Measurements from ENCODE around the gene UHMK1. TPM values are rescaled to one million over a fixed set of nuclear protein-coding genes. Genes with fewer than 3 reads are reported as not detected.
"Not testable (repeated sequence)": the region's sequence is repeated elsewhere in the genome, so short reads cannot be mapped to it uniquely, and the experiment has no call there.

The UHMK1 gene, protein sequence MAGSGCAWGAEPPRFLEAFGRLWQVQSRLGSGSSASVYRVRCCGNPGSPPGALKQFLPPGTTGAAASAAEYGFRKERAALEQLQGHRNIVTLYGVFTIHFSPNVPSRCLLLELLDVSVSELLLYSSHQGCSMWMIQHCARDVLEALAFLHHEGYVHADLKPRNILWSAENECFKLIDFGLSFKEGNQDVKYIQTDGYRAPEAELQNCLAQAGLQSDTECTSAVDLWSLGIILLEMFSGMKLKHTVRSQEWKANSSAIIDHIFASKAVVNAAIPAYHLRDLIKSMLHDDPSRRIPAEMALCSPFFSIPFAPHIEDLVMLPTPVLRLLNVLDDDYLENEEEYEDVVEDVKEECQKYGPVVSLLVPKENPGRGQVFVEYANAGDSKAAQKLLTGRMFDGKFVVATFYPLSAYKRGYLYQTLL
- total RNA-seq: 22.7 TPM
- long read RNA-seq, full-length matches to known transcripts: 25 of 42 reads
- long read RNA-seq, partial matches to known transcripts: 2 of 42 reads
- long read RNA-seq, other reads (novel, unspliced or antisense): 15 of 42 reads

GRCh38 chr1:162497723-162498495 is at the start of gene UHMK1:
Gene UHMK1, plus strand, starts transcription at chr1:162497818. Its CDS starts 183 bp downstream, at chr1:162498001.
- intact Hi-C loops (cut with micrococcal nuclease): no loop called here

DNA sequence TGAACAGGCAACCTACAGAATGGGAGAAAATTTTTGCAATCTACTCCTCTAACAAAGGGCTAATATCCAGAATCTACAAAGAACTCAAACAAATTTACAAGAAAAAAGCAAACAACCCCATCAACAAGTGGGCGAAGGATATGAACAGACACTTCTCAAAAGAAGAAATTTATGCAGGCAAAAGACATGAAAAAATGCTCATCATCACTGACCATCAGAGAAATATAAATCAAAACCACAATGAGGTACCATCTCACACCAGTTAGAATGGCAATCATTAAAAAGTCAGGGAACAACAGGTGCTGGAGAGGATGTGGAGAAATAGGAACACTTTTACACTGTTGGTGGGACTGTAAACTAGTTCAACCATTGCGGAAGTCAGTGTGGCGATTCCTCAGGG is 43.3 kb upstream of the UHMK1 start:
- intact Hi-C loops (cut with micrococcal nuclease); ATAC-seq; DNase-seq: not testable (repeated sequence)

More at GRCh38 chr1:162497723-162498495, at the start of gene UHMK1:
- ATAC-seq (peak; percentile 100), DNase-seq (peak; percentile 91)

DNA sequence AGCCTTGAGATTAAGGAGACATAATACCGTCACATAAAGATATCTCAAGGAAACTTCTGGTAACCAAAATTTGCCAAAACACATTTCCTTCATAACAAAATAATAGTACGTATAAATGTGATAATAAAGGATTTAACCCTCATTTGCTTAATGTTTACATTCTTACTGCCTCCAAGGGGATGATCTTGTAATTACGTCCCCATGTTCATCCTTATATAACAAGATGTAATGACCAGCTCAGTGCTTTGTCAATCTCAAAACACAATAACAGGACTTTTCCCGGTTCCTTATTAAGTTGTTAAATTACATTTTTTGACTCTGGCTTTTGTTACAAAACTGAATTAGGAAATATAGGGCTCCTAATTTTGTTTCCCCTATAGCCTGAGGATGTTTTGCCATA is 41.3 kb upstream of the UHMK1 start:
- ATAC-seq: no peak

GRCh38 chr1:162458236-162458635 is 39.4 kb upstream of the UHMK1 start:
- DNase-seq (no peak), ATAC-seq (no peak)
- intact Hi-C loops (cut with micrococcal nuclease): no loop called here

More for the DNA sequence above, 41.3 kb upstream of the UHMK1 start:
- no peak for DNase-seq
- intact Hi-C loops (cut with micrococcal nuclease): no loop called here

DNA sequence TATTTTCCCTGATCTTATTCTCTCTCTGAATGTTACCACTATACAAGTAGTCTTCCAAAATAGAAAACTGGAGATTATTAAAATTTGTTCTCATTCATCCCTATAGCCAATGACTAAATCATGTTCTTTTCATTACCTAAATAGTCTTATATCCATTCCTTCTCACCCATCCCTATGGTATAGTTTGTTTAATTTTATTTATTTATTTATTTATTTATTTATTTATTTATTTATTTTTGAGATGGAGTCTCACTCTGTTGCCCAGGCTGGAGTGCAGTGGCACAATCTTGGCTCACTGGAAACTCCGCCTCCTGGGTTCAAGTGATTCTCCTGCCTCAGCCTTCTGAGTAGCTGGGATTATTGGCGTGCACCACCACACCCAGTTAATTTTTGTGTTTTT is 35.2 kb upstream of the UHMK1 start:
- intact Hi-C loops (cut with micrococcal nuclease); ATAC-seq; DNase-seq: not testable (repeated sequence)

GRCh38 chr1:162463021-162463420 is 34.6 kb upstream of the UHMK1 start:
- ATAC-seq: no peak
- DNase-seq: no peak
- intact Hi-C loops (cut with micrococcal nuclease): no loop called here

DNA sequence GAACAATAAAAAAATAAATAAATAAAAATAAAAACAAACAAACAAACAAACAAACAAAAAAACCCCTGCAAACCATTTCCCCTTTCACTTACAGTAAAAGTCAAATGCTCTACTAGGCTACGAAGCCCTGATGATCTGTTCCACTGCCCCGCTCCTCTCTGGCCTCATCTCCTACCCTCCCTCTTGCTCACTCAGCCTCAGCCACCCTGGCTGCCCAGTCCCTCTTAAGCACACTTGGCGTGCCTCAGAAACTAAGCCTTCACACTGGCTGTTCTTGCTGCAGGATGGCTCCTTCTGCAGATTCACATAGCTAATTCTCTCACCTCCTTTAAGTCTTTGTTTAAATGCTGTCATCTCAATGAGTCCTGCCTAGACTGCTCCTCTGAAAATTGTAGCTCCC is 30.8 kb upstream of the UHMK1 start:
- ATAC-seq (no peak), DNase-seq (no peak)
- intact Hi-C loops (cut with micrococcal nuclease): no loop called here

DNA sequence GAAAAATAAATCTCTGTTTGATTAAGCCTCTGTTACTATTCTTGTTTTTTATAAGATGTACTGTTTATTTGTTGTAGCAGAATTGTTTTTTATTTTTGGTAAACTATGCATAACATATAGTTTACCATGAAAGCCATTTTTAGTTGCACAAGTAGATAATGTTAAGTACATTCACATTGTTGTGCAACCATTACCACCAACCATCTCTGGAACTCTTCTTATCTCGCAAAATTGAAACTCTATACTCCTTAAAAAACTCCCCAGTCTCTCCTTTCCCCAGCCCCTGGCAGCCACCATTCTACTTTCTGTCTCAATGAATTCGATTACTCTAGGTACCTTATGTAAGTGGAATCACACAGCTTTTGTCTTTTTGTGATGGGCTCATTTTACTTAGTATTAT is 27.4 kb upstream of the UHMK1 start:
- ATAC-seq: no peak
- intact Hi-C loops (cut with micrococcal nuclease): no loop called here
- DNase-seq: no peak

- DNase-seq (no peak), ATAC-seq (no peak)
- intact Hi-C loops (cut with micrococcal nuclease): no loop called here
Observed at GRCh38 chr1:162471290-162471853, 26.2 kb upstream of the UHMK1 start.

DNA sequence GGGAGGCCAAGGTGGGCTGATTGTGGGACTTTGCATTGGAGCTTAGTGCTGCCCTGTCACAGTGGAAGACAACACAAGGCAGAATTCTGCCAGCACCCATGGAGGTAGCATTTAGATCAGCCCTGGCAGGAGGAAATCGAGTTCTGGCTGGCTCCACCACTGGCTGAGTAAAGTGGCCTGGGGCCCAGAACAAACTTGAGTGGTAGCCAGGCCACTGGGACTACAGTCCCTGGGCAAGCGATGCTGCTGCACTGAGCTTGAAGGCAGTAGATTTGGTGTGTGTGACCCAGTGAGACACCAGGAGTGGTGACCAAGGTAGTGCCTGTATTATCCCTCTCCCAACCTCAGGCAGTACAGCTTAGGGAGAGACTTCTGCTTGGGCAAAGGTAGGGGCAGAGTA is 22.5 kb upstream of the UHMK1 start:
- DNase-seq (no peak), ATAC-seq (no peak)
- intact Hi-C loops (cut with micrococcal nuclease): no loop called here

GRCh38 chr1:162475539-162476185 is 22.0 kb upstream of the UHMK1 start:
- ATAC-seq: no peak
- intact Hi-C loops (cut with micrococcal nuclease): no loop called here
- DNase-seq: no peak

GRCh38 chr1:162476620-162477019 is 21.0 kb upstream of the UHMK1 start:
- intact Hi-C loops (cut with micrococcal nuclease): no loop called here
- ATAC-seq: no peak

GRCh38 chr1:162485236-162485635 is 12.4 kb upstream of the UHMK1 start:
- intact Hi-C loops (cut with micrococcal nuclease): no loop called here
- no peak for DNase-seq

More at GRCh38 chr1:162476620-162477019, 21.0 kb upstream of the UHMK1 start:
- DNase-seq: no peak

GRCh38 chr1:162487241-162487640 is 10.4 kb upstream of the UHMK1 start:
- ATAC-seq: no peak

More at GRCh38 chr1:162485236-162485635, 12.4 kb upstream of the UHMK1 start:
- ATAC-seq: no peak

DNA sequence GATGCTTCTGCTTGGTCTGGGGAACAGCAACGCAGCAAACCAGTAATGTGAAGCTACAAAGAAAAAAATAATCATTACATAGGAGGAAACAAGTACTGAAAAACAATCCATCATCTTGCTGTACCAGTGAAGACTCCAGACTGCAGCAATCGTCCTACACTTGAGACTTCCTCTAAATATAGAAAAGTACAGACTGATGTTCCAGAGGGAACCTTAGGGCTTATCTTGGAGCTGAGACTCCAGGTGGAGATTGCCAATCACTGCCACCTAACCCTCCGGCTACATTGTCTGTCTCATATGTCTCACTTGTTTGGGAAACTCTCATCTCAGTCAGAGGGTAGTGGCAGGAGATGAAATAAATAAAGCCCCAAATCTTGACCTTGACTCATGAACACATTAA is 9.4 kb upstream of the UHMK1 start:
- intact Hi-C loops (cut with micrococcal nuclease): no loop called here
- DNase-seq: no peak
- ATAC-seq: no peak

More at GRCh38 chr1:162487241-162487640, 10.4 kb upstream of the UHMK1 start:
- intact Hi-C loops (cut with micrococcal nuclease): no loop called here
- DNase-seq: no peak

- DNase-seq; intact Hi-C loops (cut with micrococcal nuclease); ATAC-seq: not testable (repeated sequence)
Observed at GRCh38 chr1:162495531-162496233, 1.9 kb upstream of the UHMK1 start.

- no peak for DNase-seq
- intact Hi-C loops (cut with micrococcal nuclease): no loop called here
- ATAC-seq: no peak
Observed at GRCh38 chr1:162497104-162497722, 405 bp upstream of the UHMK1 start.

GRCh38 chr1:162498496-162498810 is 835 bp downstream of the UHMK1 start:
- DNase-seq (no peak), ATAC-seq (no peak)
- intact Hi-C loops (cut with micrococcal nuclease): no loop called here
